GM12873 (cell line): Measurements from ENCODE around the gene PIK3CB.

ENCODE experiments used
- CTCF ChIP-seq: IDR thresholded peaks from 2 replicates; pipeline ENCODE4 v1.5.1; 2012; ENCODE audit warnings: low read depth, mild to moderate bottlenecking, moderate library complexity, low read length, control low read depth; ENCODE audit not compliant: insufficient read depth; ENCODE audit errors: missing control alignments

PIK3CB gene

GRCh38 chr3:138678086-138678485, 156.6 kb downstream of the PIK3CB start:
- no peak for TF ChIP-seq CTCF

GRCh38 chr3:138675393-138675792, 159.3 kb downstream of the PIK3CB start:
- no peak for TF ChIP-seq CTCF

GRCh38 chr3:138673641-138674530, 160.8 kb downstream of the PIK3CB start:
- TF ChIP-seq CTCF, result no peak

GRCh38 chr3:138670407-138670806, 164.3 kb downstream of the PIK3CB start:
- TF ChIP-seq CTCF, result no peak

- TF ChIP-seq CTCF, result no peak
These were observed 166.6 kb downstream of the PIK3CB start for GRCh38 chr3:138668107-138668506.

GRCh38 chr3:138657508-138657907, 177.2 kb downstream of the PIK3CB start:
- TF ChIP-seq CTCF, result no peak

- TF ChIP-seq CTCF, result no peak
These were observed 181.2 kb downstream of the PIK3CB start for GRCh38 chr3:138653567-138653966.
